H1 (cell line): Measurements from ENCODE around the gene DEPP1. TPM values are rescaled to one million over a fixed set of nuclear protein-coding genes. Genes with fewer than 3 reads are reported as not detected.

Source experiments
- HDAC6 ChIP-seq: IDR thresholded peaks from one replicate; pipeline ENCODE4 v1.7.1; 2012; ENCODE audit warnings: low read depth, mild to moderate bottlenecking, inconsistent platforms, low read length, moderate library complexity
- KDM5A ChIP-seq: fragments of 200-600 bp; IDR thresholded peaks from 2 replicates; pipeline ENCODE4 v1.7.1; 2012; ENCODE audit warnings: mild to moderate bottlenecking, low read length, inconsistent platforms, mixed read lengths
- SIN3A ChIP-seq, 2 experiments: IDR thresholded peaks in 1 of 2; conservative IDR thresholded peaks in 1 of 2; 2 replicates each; pipeline ENCODE4 v1.6.1; 2011 to 2012; ENCODE audit warnings: low read length in 2 of 2, improper control_type of control experiment in 1 of 2, low read depth in 1 of 2, mild to moderate bottlenecking in 1 of 2
- polyA plus RNA-seq, 7 experiments: library from polyadenylated mRNA; depleted of rRNA in 3 of 7; stranded (reverse) in 5 of 7; unstranded in 2 of 7; fragments of >200 nt in 5 of 7; fragments of 200-250 nt in 2 of 7; gene quantifications; 1 replicate in 5 of 7; 2 replicates in 1 of 7; 4 replicates in 1 of 7; pipeline versions ENCODE4 v1.2.1 to v1.2.3, GENCODE V29; 2011 to 2013; ENCODE audit warnings: missing spikeins in 2 of 7, mixed read lengths in 2 of 7
- total RNA-seq: library from RNA; stranded (reverse); fragmentation: NEBNext Ultra II Directional; extraction: Animal tissue kit (Norgen Biotek cat#: 25700); gene quantifications from 2 replicates; pipeline ENCODE4 v1.2.1, GENCODE V29; 2021

Gene DEPP1
- total and polyA plus RNA-seq, 2 of the 8 experiments (the other 6 are each of a cell fraction or from before 2014, with no cell fraction given), result 0.67 to 4.5 TPM

DNA sequence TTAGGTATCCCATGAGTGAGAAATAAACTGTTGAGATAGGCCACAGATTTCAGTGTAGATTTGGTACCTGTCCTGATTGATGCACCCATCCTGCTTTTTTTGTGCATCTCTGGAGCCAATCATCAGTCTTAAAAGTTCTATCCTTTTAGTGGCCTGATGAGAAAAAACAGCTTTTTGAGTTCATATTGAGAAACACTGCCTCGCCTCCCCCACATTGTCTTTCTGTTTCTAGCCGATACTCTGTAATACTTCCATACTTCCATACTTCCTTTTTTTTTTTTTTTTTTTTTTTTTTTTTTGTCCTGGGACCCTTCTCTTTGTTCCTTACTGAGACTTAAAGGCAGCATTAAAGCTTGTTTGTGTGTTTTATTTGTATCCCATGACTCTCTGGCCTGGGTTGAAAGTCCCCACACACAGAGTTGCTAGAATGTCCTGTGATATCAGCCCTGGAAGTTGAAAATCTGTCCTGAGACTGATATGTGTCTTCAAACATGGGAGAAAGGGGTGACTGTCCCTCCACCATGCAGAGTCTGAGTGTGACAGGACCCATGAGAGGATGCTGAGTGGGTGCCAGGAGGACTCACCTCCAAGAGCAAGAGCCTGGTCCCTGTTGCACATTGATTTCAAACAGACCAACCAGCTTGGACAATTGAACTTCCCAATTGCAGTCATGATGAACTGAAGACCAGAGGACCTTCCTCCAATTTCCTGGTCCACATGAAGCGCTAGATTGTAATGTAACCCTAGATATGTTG is 27.8 kb upstream of the DEPP1 start (continued):
- TF ChIP-seq SIN3A (conservative IDR thresholded peaks at IDR 0.05 in 1 of 2, IDR thresholded peaks at IDR 0.05 in 1 of 2; ENCODE audit: low read depth in 1 of 2, low read length in 2 of 2) (no peak), KDM5A (no peak), HDAC6 (no peak)
